HEK293 (cell line): ENCODE results near the gene C14orf93.
A peak's percentile ranks its signal among the peaks of the same experiment; 100 is the strongest.

Source experiments
- FEZF1 ChIP-seq: fragments of 450-650 bp; formaldehyde crosslinking; IDR thresholded peaks from 2 replicates; pipeline ENCODE4 v1.5.1; 2016; ENCODE audit warnings: missing biosample characterization, missing genetic modification characterization
- GLIS1 ChIP-seq: fragments of 450-650 bp; formaldehyde crosslinking; IDR thresholded peaks from 2 replicates; pipeline ENCODE4 v1.5.1; 2016; ENCODE audit warnings: missing biosample characterization, missing genetic modification characterization
- IKZF3 ChIP-seq: fragments of 450-650 bp; IDR thresholded peaks from 2 replicates; pipeline ENCODE4 v1.5.0; 2018; ENCODE audit warnings: missing biosample characterization, mild to moderate bottlenecking, missing genetic modification characterization, moderate library complexity
- KLF10 ChIP-seq: fragments of 450-650 bp; IDR thresholded peaks from 2 replicates; pipeline ENCODE4 v1.5.1; 2018; ENCODE audit warnings: missing biosample characterization, mild to moderate bottlenecking, missing genetic modification characterization
- KLF7 ChIP-seq: fragments of 450-650 bp; formaldehyde crosslinking; IDR thresholded peaks from 2 replicates; pipeline ENCODE4 v1.5.1; 2016; ENCODE audit warnings: missing biosample characterization, missing genetic modification characterization, borderline replicate concordance
- OVOL3 ChIP-seq: fragments of 450-650 bp; formaldehyde crosslinking; IDR thresholded peaks from 2 replicates; pipeline ENCODE4 v1.5.1; 2016; ENCODE audit warnings: missing biosample characterization, missing genetic modification characterization
- PRDM10 ChIP-seq: fragments of 450-650 bp; formaldehyde crosslinking; IDR thresholded peaks from 2 replicates; pipeline ENCODE4 v1.5.1; 2016; ENCODE audit warnings: missing biosample characterization, missing genetic modification characterization
- SETDB1 ChIP-seq: IDR thresholded peaks from one replicate; pipeline ENCODE4 v1.6.1; 2017; ENCODE audit warnings: mild to moderate bottlenecking, low read length, moderate library complexity, mixed read lengths; ENCODE audit not compliant: insufficient read length
- TRIM28 ChIP-seq: IDR thresholded peaks from 2 replicates; pipeline ENCODE4 v1.6.1; 2011; ENCODE audit warnings: low read length, control low read depth, borderline replicate concordance
- ZEB2 ChIP-seq: fragments of 450-650 bp; formaldehyde crosslinking; IDR thresholded peaks from 2 replicates; pipeline ENCODE4 v1.5.1; 2016; ENCODE audit warnings: missing biosample characterization, missing genetic modification characterization
- ZFP37 ChIP-seq: fragments of 450-650 bp; formaldehyde crosslinking; IDR thresholded peaks from 2 replicates; pipeline ENCODE4 v1.5.1; 2016; ENCODE audit warnings: missing biosample characterization, missing genetic modification characterization
- ZFP69B ChIP-seq: fragments of 450-650 bp; formaldehyde crosslinking; IDR thresholded peaks from 2 replicates; pipeline ENCODE4 v1.5.1; 2016; ENCODE audit warnings: missing biosample characterization, missing genetic modification characterization
- ZNF121 ChIP-seq: fragments of 450-650 bp; formaldehyde crosslinking; IDR thresholded peaks from 2 replicates; pipeline ENCODE4 v1.5.1; 2016; ENCODE audit warnings: missing biosample characterization, missing genetic modification characterization
- ZNF133 ChIP-seq: fragments of 450-650 bp; formaldehyde crosslinking; IDR thresholded peaks from 2 replicates; pipeline ENCODE4 v1.5.1; 2016; ENCODE audit warnings: missing biosample characterization, missing genetic modification characterization
- ZNF138 ChIP-seq: fragments of 450-650 bp; formaldehyde crosslinking; IDR thresholded peaks from 2 replicates; pipeline ENCODE4 v1.5.1; 2016; ENCODE audit warnings: missing biosample characterization, missing genetic modification characterization, borderline replicate concordance
- ZNF175 ChIP-seq: fragments of 450-650 bp; formaldehyde crosslinking; IDR thresholded peaks from 2 replicates; pipeline ENCODE4 v1.5.1; 2016; ENCODE audit warnings: missing biosample characterization, missing genetic modification characterization
- ZNF18 ChIP-seq: fragments of 450-650 bp; formaldehyde crosslinking; IDR thresholded peaks from 2 replicates; pipeline ENCODE4 v1.5.1; 2016; ENCODE audit warnings: missing biosample characterization, missing genetic modification characterization
- ZNF23 ChIP-seq: fragments of 450-650 bp; formaldehyde crosslinking; IDR thresholded peaks from 2 replicates; pipeline ENCODE4 v1.5.1; 2016; ENCODE audit warnings: missing biosample characterization, missing genetic modification characterization, borderline replicate concordance
- ZNF248 ChIP-seq: fragments of 450-650 bp; formaldehyde crosslinking; IDR thresholded peaks from 2 replicates; pipeline ENCODE4 v1.5.1; 2017; ENCODE audit warnings: missing biosample characterization, missing genetic modification characterization
- ZNF335 ChIP-seq: fragments of 450-650 bp; formaldehyde crosslinking; conservative IDR thresholded peaks from 2 replicates; pipeline ENCODE4 v1.5.1; 2016; ENCODE audit warnings: missing biosample characterization, missing genetic modification characterization
- ZNF394 ChIP-seq: fragments of 450-650 bp; formaldehyde crosslinking; IDR thresholded peaks from 2 replicates; pipeline ENCODE4 v1.5.1; 2016; ENCODE audit warnings: missing biosample characterization, missing genetic modification characterization, mild to moderate bottlenecking, moderate library complexity, borderline replicate concordance
- ZNF571 ChIP-seq: fragments of 450-650 bp; formaldehyde crosslinking; IDR thresholded peaks from 2 replicates; pipeline ENCODE4 v1.5.0; 2017; ENCODE audit warnings: missing biosample characterization, missing genetic modification characterization
- ZNF580 ChIP-seq: fragments of 450-650 bp; formaldehyde crosslinking; IDR thresholded peaks from 2 replicates; pipeline ENCODE4 v1.5.1; 2016; ENCODE audit warnings: missing biosample characterization, missing genetic modification characterization
- ZNF596 ChIP-seq: fragments of 450-650 bp; IDR thresholded peaks from 2 replicates; pipeline ENCODE4 v1.5.0; 2018; ENCODE audit warnings: missing biosample characterization, mild to moderate bottlenecking, missing genetic modification characterization, moderate library complexity
- ZNF600 ChIP-seq: fragments of 450-650 bp; formaldehyde crosslinking; IDR thresholded peaks from 2 replicates; pipeline ENCODE4 v1.5.1; 2016; ENCODE audit warnings: missing biosample characterization, missing genetic modification characterization
- ZNF645 ChIP-seq: fragments of 450-650 bp; formaldehyde crosslinking; IDR thresholded peaks from 2 replicates; pipeline ENCODE4; 2016; ENCODE audit warnings: missing biosample characterization, missing genetic modification characterization
- ZNF658 ChIP-seq: fragments of 450-650 bp; formaldehyde crosslinking; IDR thresholded peaks from 2 replicates; pipeline ENCODE4; 2016; ENCODE audit warnings: missing biosample characterization, missing genetic modification characterization
- ZNF660 ChIP-seq: fragments of 450-650 bp; IDR thresholded peaks from 2 replicates; pipeline ENCODE4 v1.5.1; 2018; ENCODE audit warnings: missing biosample characterization, mild to moderate bottlenecking, missing genetic modification characterization
- ZSCAN30 ChIP-seq: fragments of 450-650 bp; IDR thresholded peaks from 2 replicates; pipeline ENCODE4 v1.5.1; 2018; ENCODE audit warnings: missing biosample characterization, mild to moderate bottlenecking, missing genetic modification characterization, moderate library complexity
- ZXDB ChIP-seq: fragments of 450-650 bp; formaldehyde crosslinking; IDR thresholded peaks from 2 replicates; pipeline ENCODE4 v1.5.1; 2016; ENCODE audit warnings: missing biosample characterization, missing genetic modification characterization
- TF ChIP-seq, protein P1 (sequence below): fragments of 450-650 bp; formaldehyde crosslinking; IDR thresholded peaks from 2 replicates; pipeline ENCODE4 v1.5.1; 2017; ENCODE audit warnings: missing biosample characterization, missing genetic modification characterization
- TF ChIP-seq, protein P2 (sequence below): fragments of 450-650 bp; formaldehyde crosslinking; IDR thresholded peaks from 2 replicates; pipeline ENCODE4 v1.5.1; 2016; ENCODE audit warnings: missing biosample characterization, missing genetic modification characterization

The C14orf93 gene

DNA sequence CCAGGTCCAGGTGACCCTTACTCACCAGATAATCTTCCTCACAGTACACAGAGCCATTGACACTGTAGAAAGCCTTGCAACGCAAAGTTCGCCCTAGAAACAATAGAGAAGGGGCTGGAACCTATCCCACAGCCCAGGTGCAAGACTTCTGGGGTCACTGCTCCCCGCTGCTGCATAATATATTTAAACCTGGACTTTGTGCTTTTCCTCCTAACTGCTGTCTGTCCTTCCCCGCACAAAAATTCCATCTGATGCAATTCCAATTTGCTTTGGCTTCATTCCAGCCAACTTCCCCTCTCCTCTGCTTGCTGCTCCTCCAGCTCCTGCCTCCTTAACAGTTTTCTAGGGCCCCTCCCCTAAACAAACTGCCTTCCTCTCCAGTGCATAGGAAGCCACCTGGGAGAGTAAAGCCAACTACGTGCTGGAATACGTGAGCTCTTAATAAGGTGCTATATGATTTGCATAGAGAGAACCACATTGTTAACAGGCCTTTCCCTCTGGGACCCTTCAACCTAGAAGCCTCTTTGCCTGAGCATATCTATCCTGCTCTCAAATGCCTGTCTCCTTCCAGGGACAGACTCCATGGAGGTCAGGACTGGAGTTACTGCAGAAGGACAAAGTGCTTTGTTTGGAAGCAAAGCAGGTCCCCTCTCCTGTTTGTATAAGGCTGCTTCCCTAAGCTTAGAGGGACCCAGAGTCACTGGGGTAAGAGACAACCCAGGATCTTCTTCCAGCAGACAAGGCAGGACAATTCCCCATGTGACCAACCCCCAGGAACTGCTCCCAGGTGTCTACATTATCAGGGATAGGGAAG, 33.1 kb downstream of the C14orf93 start (continued):
- no peak; the same call in 1 of the 2 replicates for TF ChIP-seq GLIS1 (tag by site-specific recombination)
- TF ChIP-seq ZNF596 (tag by site-specific recombination), result no peak
- peak; percentile 37; the same call in 1 of the 2 replicates for TF ChIP-seq TRIM28
- TF ChIP-seq, protein P1, sequence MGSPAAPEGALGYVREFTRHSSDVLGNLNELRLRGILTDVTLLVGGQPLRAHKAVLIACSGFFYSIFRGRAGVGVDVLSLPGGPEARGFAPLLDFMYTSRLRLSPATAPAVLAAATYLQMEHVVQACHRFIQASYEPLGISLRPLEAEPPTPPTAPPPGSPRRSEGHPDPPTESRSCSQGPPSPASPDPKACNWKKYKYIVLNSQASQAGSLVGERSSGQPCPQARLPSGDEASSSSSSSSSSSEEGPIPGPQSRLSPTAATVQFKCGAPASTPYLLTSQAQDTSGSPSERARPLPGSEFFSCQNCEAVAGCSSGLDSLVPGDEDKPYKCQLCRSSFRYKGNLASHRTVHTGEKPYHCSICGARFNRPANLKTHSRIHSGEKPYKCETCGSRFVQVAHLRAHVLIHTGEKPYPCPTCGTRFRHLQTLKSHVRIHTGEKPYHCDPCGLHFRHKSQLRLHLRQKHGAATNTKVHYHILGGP (tag by site-specific recombination), result no peak
- TF ChIP-seq ZNF138, result no peak
- no peak for TF ChIP-seq ZNF248 (tag by site-specific recombination)
- no peak for TF ChIP-seq KLF7 (tag by site-specific recombination)
- TF ChIP-seq ZNF658, result no peak
- TF ChIP-seq ZFP37 (tag by site-specific recombination), result no peak
- TF ChIP-seq ZEB2, result peak; percentile 36; the same call in 1 of the 2 replicates
- no peak for TF ChIP-seq ZXDB
- TF ChIP-seq ZNF133 (tag by site-specific recombination), result no peak
- no peak for TF ChIP-seq ZNF571 (tag by site-specific recombination)
- peak; percentile 72 for TF ChIP-seq ZNF600 (tag by site-specific recombination)
- TF ChIP-seq KLF10, result no peak
- 0 out of 2 replicates have a peak, but pooled peaks have one; percentile 35 for TF ChIP-seq PRDM10
- peak; percentile 33 for TF ChIP-seq IKZF3 (tag by site-specific recombination)
- TF ChIP-seq ZFP69B (tag by site-specific recombination), result no peak
- TF ChIP-seq ZNF394 (tag by site-specific recombination), result peak; percentile 26; the same call in 1 of the 2 replicates
- TF ChIP-seq FEZF1 (tag by site-specific recombination), result no peak
- no peak for TF ChIP-seq ZNF18
- TF ChIP-seq ZNF660, result no peak
- TF ChIP-seq ZNF23 (tag by site-specific recombination), result no peak
- no peak for TF ChIP-seq ZNF335 (tag by site-specific recombination)
- TF ChIP-seq ZNF175 (tag by site-specific recombination), result no peak
- no peak for TF ChIP-seq OVOL3
- no peak for TF ChIP-seq ZSCAN30 (tag by site-specific recombination)
- no peak for TF ChIP-seq SETDB1
- TF ChIP-seq ZNF645 (tag by site-specific recombination), result no peak
- no peak for TF ChIP-seq ZNF121 (tag by site-specific recombination)
- no peak for TF ChIP-seq ZNF580
- TF ChIP-seq, protein P2, sequence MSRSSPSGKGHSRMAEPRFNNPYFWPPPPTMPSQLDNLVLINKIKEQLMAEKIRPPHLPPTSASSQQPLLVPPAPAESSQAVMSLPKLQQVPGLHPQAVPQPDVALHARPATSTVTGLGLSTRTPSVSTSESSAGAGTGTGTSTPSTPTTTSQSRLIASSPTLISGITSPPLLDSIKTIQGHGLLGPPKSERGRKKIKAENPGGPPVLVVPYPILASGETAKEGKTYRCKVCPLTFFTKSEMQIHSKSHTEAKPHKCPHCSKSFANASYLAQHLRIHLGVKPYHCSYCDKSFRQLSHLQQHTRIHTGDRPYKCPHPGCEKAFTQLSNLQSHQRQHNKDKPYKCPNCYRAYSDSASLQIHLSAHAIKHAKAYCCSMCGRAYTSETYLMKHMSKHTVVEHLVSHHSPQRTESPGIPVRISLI, result no peak
